Stomach smooth muscle (tissue), 2 donors: ENCODE measurements around the gene ELF2.
"Not testable (repeated sequence)": the region's sequence is repeated elsewhere in the genome, so short reads cannot be mapped to it uniquely, and the experiment has no call there.

Source experiments
- H3K27ac ChIP-seq: one replicate; pipeline ENCODE4 v1.7.0; 2013; ENCODE audit warnings: mild to moderate bottlenecking, low read length, inconsistent platforms
- H3K27me3 ChIP-seq, 2 donors: one replicate each; pipeline ENCODE4 v1.7.0; 2013; ENCODE audit warnings: low read length in 2 of 2; ENCODE audit not compliant: insufficient read depth in 2 of 2, control insufficient read depth in 1 of 2
- H3K36me3 ChIP-seq, 2 donors: one replicate each; pipeline ENCODE4 v1.7.0; 2013; ENCODE audit warnings: low read length in 2 of 2; ENCODE audit not compliant: control insufficient read depth in 2 of 2, insufficient read depth in 2 of 2
- H3K4me1 ChIP-seq: one replicate; pipeline ENCODE4 v1.7.0; 2013; ENCODE audit warnings: low read length; ENCODE audit not compliant: control insufficient read depth, insufficient read depth
- H3K4me3 ChIP-seq, 2 donors: one replicate each; pipeline ENCODE4 v1.7.0; 2013; ENCODE audit warnings: low read length in 2 of 2
- H3K9ac ChIP-seq, 2 donors: one replicate each; pipeline ENCODE4 v1.7.0; 2013; ENCODE audit warnings: low read length in 2 of 2, mild to moderate bottlenecking in 1 of 2
- H3K9me3 ChIP-seq, 2 donors: one replicate each; pipeline ENCODE4 v1.7.0; 2013; ENCODE audit warnings: low read length in 2 of 2; ENCODE audit not compliant: control insufficient read depth in 2 of 2
- donor health status: healthy.
- donor health status: Pancreatic carcinoma.

ELF2 gene

DNA sequence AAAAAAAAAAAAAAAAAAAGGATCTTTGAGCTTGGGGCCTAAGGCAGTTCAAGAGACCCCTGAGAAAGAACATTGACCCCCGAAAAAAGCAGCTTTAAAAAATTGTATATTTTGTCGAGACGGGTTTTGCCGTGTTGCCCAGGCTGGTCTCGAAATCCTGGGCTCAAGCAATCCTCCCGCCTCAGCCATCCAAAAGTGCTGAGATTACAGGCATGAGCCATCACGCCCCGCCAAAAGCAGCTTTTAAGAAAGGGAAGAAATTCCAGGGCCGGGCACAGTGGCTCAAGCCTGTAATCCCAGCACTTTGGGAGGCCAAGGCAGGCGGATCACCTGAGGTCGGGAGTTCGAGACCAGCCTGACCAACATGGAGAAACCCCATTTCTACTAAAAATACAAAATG lies 155.9 kb downstream of the ELF2 start:
- not testable (repeated sequence) for H3K27me3 ChIP-seq, H3K9ac ChIP-seq, H3K27ac ChIP-seq, H3K4me1 ChIP-seq, H3K4me3 ChIP-seq, H3K9me3 ChIP-seq, H3K36me3 ChIP-seq

GRCh38 chr4:139020384-139020783 lies 156.6 kb downstream of the ELF2 start:
- no peaks in the 10 kb centered on the region for H3K9me3 ChIP-seq
- no peaks in the 10 kb centered on the region for H3K36me3 ChIP-seq
- no peak overlapping the region for H3K4me3 ChIP-seq
- no peak overlapping the region for H3K9ac ChIP-seq
- H3K27ac ChIP-seq: no peak overlapping the region
- no peaks in the 10 kb centered on the region for H3K27me3 ChIP-seq
- peaks cover 3% of the 10 kb centered on the region for H3K4me1 ChIP-seq

GRCh38 chr4:139018971-139019758 lies 157.9 kb downstream of the ELF2 start:
- H3K9me3 ChIP-seq: no peaks in the 10 kb centered on the region
- H3K27ac ChIP-seq: no peak overlapping the region
- H3K27me3 ChIP-seq: no peaks in the 10 kb centered on the region
- no peak overlapping the region for H3K4me3 ChIP-seq
- no peak overlapping the region for H3K9ac ChIP-seq
- H3K36me3 ChIP-seq: no peaks in the 10 kb centered on the region
- peaks cover 7% of the 10 kb centered on the region for H3K4me1 ChIP-seq

- Histone ChIP-seq H3K27ac (no peak overlapping the region), H3K9ac (no peak overlapping the region), H3K36me3 (no peaks in the 10 kb centered on the region), H3K27me3 (no peaks in the 10 kb centered on the region), H3K9me3 (no peaks in the 10 kb centered on the region), H3K4me1 (peaks cover 7% of the 10 kb centered on the region), H3K4me3 (no peak overlapping the region)
Observed at GRCh38 chr4:139018501-139018900, 158.5 kb downstream of the ELF2 start.

- no peaks in the 10 kb centered on the region for H3K9me3 ChIP-seq
- peaks cover 7% of the 10 kb centered on the region for H3K4me1 ChIP-seq
- H3K27ac ChIP-seq: no peak overlapping the region
- H3K4me3 ChIP-seq: no peak overlapping the region
- H3K9ac ChIP-seq: no peak overlapping the region
- H3K36me3 ChIP-seq: no peaks in the 10 kb centered on the region
- H3K27me3 ChIP-seq: no peaks in the 10 kb centered on the region
Observed at GRCh38 chr4:139017861-139018260, 159.2 kb downstream of the ELF2 start.

- Histone ChIP-seq H3K9me3 (no peaks in the 10 kb centered on the region), H3K4me3 (peak overlapping the region; percentile 61 to 82), H3K27ac (no peak overlapping the region), H3K27me3 (no peaks in the 10 kb centered on the region), H3K4me1 (peaks cover 7% of the 10 kb centered on the region), H3K9ac (peak overlapping the region; percentile 52 to 83), H3K36me3 (no peaks in the 10 kb centered on the region)
Observed at GRCh38 chr4:139015948-139016471, 161.0 kb downstream of the ELF2 start.

GRCh38 chr4:139015269-139015947 lies 161.6 kb downstream of the ELF2 start, which contains the start of gene NOCT:
NOCT (plus strand) TSS chr4:139015781; CDS start chr4:139015982, 201 bp downstream.
- Histone ChIP-seq H3K27ac (peak within 1 kb of the TSS; percentile 92), H3K27me3 (no peaks in the 10 kb centered on the region), H3K4me1 (peaks cover 7% of the 10 kb centered on the region), H3K9ac (peak within 1 kb of the TSS; percentile 52 to 83), H3K9me3 (no peaks in the 10 kb centered on the region), H3K4me3 (peak within 1 kb of the TSS; percentile 61 to 82), H3K36me3 (no peaks in the 10 kb centered on the region)

DNA sequence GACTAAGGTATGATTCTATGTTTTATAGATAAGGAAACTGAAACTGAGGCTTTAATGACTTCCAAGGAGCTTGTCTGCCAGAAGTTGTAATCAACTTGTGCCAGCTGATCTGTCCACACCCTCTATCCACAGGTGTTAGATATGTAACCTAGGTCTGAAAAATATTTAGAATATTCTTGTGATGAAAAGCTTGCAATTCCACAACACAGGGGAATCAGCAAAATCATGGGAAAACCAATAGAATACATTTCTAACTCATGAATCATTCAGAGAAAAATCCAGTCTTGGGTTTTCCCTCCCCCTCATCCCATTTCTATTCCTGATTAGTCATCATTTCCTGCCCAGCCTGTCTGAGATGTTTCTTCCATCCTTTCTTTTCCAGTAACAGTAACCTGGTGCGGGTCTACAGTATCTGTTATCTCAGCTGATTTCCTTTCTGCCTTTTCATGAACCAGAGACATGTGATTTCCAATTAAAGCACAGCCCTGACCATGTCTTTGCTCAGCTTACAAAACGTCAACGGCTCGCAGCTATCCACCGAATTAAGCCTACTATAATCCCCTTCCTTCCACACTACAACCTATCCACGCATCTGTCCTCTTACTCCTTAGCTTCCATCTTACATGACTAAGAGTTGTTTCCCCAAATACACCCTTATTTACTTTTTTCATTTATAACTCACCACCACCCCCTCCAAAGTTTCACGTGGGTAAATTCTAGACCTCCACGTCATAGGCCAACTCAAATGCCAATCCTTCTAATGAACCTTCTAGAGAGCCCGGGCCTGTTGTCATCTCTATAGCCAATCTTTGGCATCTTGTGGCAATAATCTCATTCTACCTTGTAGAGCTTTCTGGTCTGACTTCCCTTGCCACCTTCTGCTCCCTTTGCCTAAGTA lies 162.4 kb downstream of the ELF2 start:
- H3K4me1 ChIP-seq: peaks cover 7% of the 10 kb centered on the region
- H3K27me3 ChIP-seq: no peaks in the 10 kb centered on the region
- peak overlapping the region; percentile 52 to 83 for H3K9ac ChIP-seq
- no peaks in the 10 kb centered on the region for H3K9me3 ChIP-seq
- H3K36me3 ChIP-seq: no peaks in the 10 kb centered on the region
- peak overlapping the region; percentile 61 to 82 for H3K4me3 ChIP-seq
- H3K27ac ChIP-seq: peak overlapping the region; percentile 92

GRCh38 chr4:139011225-139011950 lies 165.6 kb downstream of the ELF2 start:
- H3K27ac ChIP-seq: no peak overlapping the region
- no peak overlapping the region for H3K9ac ChIP-seq
- no peaks in the 10 kb centered on the region for H3K27me3 ChIP-seq
- no peaks in the 10 kb centered on the region for H3K36me3 ChIP-seq
- peaks cover 0 to 3% of the 10 kb centered on the region in 2 donors for H3K9me3 ChIP-seq
- no peak overlapping the region for H3K4me3 ChIP-seq
- peaks cover 4% of the 10 kb centered on the region for H3K4me1 ChIP-seq

DNA sequence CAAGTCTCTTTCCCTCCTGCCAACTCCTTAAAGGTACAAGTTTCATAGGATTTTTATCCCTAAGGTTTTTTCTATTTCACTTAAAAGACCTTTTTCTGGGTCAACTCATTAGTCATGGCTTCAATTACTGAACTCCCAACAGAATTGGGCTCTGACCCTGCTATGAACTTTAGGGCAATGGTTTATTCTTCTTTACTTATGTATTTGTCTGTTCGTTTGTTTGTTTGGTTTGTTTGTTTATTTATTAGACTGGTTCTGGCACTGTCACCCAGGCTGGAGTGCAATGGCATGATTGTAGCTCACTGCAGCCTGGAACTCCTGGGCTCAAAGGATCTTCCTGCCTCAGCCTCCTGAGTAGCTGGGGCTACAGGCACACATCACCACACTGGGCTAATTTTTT lies 167.3 kb downstream of the ELF2 start:
- H3K27me3 ChIP-seq: no peaks in the 10 kb centered on the region
- H3K4me3 ChIP-seq: no peak overlapping the region
- no peaks in the 10 kb centered on the region for H3K36me3 ChIP-seq
- H3K9me3 ChIP-seq: peaks cover 0 to 3% of the 10 kb centered on the region in 2 donors
- H3K9ac ChIP-seq: no peak overlapping the region
- no peak overlapping the region for H3K27ac ChIP-seq
- no peaks in the 10 kb centered on the region for H3K4me1 ChIP-seq
